EH (cell line): Measurements from ENCODE around the gene JAK1.

Source experiments
- DNase-seq: peaks from one replicate; pipeline ENCODE4 v3.0.0-alpha.2; 2015; ENCODE audit warnings: low read depth

Gene JAK1

DNA sequence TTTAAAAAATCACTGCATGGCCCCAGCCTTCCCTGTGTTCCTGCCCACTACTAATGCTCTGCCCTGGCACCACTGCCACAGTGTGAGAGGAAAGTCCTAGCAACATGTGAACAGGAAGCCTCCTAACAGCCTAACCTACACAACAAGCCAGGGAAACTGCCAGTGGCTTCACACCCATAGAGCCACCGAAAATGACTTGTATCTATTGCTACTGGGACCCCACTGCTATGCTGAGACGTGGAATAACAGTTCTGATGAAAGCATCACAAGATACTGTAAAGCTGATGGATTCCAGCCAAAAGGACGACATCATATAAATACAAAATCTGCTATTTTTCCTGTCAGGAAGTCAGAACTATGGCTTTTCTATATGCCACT, 74.9 kb downstream of the JAK1 start:
- DNase-seq = peak; percentile 46

DNA sequence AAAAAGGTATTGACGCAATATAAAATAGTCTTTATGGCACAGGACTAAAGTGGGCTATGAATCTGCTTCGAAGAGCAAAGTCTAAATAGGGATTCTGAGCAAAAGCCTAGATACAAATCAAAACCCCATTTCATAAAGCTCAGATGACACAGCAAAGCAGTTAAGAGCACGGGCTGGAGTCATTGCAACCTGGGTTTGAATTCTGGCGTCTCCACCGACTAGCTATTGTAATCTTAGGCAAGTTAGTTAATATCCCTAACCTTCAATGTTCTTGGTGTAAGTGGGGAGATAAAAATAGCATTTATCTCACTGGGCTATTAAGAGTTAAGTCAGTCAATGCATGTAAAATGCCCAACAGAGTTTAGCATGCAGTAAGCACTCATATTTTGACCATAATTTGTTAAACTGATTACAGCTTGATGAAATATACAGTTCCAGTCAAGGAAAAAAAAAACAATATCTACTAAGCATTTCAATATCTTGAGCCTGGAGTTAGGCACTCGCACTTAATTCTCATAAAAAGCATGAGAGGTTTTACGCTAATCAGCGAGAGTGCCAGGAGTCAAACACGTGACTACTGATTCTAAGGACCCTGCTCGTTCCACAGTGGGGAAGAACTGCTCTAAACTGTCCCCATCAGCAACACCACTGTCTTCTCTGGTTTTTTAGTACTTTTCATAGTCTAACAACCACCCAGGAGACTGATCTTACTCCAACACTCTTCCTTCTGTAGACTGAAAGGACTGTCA, 75.5 kb downstream of the JAK1 start:
- DNase-seq = no peak

DNA sequence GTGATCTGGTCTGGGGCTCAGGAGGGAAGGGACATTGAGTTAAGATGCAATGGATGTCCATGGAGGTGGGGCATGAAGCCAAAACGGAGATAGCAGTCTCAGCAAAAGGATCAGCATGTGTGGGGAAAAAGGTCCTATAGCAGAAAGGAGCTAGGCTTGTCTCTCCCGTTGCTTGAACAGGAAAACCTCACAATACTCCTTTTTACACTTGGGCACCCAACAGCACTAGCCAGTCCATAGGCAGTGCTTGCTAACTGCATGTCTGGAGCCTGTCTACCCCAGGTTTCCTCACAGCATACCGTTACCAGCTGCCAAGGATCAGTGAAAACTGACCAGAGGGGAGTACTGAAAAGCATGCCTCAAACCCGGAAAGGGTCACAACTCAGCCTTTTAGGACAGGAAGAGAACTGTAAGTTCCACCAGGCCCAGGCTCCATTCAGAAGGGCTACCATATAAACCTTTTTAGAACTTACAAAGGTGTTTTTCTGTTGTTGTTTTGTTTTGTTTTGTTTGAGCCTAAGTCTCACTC, 78.6 kb downstream of the JAK1 start:
- DNase-seq = no peak

DNA sequence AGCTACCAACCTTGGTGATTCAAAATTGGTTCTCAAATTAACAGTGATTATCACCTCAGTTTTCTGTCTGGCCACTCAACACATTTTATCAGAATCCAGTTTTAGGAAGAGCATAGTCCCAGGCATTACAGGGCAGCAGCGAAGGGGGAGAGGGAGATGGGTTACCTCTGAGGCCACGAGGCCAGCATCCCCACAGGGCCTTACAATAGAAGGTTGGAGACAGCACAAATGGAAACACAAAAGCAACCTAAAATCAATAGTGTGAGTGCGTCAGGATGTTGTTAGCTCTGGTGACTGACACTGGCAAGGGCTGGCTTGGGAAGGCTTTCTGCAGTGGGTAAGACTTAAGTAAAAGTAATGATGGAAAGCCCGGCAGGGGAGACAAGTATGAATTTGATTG, 79.5 kb downstream of the JAK1 start:
- no peak for DNase-seq

DNA sequence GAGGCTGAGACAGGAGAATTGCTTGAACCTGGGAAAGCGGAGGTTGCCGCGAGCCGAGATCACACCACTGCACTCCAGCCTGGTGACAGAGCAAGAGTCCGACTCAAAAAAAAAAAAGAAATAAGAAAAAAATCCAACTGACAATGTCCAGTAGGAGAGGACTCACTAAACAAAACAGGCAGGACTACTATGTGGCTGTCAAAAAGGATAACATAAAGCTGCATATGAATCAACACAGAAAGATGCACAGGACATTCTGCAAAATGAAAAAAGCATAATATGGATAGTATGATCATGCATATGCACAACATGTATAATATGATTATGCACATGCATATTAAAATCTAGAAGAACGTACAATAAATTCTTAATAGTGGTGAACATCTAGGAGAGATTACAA, 80.7 kb downstream of the JAK1 start:
- DNase-seq = no peak

DNA sequence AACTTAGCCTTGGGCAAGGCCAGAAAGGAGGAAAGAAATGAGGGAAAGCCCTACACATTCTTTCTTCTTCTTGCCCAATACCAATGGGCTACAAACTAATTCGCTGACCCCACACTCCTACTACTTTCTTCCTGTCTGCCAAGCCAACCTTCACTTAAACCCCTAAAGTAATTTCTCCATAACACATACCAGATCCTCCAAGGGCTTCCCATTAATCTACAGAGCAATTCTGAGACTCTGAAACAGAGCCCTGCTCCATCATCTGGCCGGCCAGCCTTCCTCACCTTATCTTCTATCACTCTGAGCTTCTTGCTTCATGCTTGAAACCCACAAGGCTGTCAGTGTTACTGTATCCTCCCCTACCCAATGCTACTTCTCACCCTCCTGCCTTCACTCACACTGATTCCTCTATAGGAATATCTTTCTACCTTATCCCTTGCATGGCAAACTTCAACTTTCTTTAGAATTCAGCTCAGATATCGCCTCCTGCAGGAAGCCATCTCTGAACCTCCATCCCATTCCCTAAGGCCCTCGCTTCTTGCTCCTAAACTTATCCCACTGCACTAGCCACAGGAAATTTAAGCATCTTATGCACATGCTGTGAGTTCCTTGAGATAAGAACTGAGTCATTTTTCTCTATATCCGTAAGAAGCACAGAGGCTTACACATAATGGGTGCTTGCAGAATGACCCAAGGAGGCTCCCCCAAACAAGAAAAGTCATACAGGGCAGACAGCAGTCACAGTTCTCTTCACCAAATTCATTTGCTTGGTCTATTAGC, 81.9 kb downstream of the JAK1 start:
- no peak for DNase-seq

DNA sequence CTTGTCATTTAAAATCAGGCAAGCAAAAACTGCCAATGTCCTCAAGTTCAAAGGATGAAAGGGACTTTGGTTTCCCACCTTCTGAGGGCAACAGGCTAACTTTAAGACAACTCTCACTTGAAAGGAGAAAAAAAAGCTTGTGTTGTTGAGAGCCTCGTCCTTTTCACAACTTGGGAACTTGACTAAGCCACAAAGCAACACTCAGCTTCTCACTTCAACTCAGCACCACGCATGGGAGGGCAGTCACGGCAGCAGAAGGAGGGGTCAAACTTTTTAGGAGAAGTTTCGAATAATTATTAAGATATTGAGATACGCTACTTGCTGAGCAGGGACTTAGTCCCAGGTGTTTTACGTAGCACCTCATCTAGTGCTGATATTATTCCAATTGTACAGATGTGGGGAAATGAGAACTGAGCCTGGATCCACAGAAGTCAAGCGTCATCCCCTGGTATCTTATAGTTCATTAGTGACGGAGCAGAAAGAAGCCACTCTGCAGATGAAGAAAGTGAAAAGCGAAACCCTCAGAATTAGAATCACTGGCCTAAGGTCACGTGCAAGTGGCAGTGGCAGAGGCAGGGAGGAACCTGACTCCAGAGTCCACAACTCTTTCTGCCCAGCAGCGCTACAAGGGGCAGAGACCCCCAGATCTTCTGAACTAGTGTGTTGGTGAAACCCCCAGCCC, 83.6 kb downstream of the JAK1 start:
- no peak for DNase-seq

DNA sequence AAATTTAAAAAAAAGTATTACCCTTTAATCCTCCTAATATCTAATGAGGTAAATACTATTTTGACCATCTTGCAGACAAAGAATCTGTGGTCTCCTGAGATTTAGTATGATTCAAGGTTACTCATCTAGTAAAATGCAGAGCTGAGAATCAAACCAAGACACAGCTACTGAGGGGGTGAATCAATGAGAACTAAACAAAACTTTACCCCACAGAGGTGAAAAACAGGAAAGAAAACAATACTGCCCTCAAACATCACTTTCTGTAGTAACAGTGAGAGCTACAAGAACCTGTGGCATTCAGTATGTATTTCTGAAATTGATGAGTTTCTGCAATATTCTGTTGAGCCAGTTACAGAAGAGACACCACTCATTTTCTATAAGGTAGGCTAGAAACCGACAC, 85.1 kb downstream of the JAK1 start:
- DNase-seq = peak; percentile 54

DNA sequence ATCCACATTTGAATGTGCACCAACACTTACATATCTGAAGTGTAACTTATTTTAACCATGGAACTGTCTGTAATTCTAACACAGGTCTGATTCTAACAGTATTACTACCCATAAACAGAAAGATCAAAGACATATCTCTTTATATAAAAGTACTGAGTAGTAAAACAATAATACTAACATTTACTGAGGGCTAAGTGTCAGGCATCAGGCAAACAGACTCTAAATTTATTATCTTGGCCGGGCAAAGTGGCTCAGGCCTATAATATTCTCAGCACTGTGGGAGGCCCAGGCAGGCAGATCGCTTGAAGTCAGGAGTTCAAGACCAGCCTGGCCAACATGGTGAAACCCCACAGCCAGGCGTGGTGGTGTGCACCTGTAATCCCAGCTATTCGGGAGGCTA, 85.9 kb downstream of the JAK1 start:
- no peak for DNase-seq

DNA sequence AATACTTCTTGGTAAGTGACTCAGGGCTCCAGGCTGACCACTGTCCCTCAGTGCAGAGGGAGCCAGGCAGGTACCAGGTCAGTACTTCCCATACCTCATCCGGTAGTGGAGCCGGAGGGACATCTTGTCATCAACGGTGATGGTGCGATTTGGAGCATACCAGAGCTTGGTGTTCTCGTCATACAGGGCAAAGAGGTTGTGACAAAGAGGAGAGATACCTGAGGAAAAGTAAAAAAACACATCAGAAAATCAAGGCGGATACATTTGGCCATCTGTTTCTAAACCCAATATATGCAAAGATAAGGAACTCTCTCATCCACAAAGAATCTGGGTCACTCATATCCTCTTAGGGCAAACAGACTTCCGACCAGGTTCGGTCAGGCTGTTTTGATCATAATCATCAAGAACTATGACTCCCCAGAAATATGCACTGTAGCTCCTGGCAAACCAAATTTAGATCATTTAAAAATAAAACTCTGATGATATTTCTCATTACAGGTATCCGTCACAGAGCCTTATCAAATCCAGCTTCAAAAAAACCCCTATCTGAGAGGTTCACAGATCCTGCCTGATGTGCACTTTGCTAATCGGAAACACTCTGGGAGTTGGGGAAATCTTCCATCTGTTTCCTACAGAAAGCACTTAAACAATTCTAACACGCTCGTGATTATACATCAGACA, 87.3 kb downstream of the JAK1 start:
- peak; percentile 34 for DNase-seq

DNA sequence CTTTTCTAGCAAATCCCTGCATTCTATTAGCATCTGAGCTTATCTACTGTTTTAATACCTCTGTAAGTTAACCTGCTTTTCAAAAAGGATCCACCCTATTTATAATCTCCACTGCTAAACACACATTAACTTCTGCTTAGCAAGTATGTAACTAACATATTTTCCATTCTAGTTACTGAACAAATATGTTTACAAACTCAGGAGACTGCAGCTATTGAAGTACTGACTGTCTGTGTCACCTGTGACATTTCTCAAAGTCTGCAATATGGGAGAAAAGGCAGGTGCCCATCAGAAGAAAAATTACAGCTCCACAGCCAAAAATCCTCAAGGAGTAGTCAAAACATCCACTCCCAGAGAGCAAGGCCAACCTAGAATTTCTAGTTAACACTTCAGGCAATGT, 88.3 kb downstream of the JAK1 start:
- DNase-seq = no peak

DNA sequence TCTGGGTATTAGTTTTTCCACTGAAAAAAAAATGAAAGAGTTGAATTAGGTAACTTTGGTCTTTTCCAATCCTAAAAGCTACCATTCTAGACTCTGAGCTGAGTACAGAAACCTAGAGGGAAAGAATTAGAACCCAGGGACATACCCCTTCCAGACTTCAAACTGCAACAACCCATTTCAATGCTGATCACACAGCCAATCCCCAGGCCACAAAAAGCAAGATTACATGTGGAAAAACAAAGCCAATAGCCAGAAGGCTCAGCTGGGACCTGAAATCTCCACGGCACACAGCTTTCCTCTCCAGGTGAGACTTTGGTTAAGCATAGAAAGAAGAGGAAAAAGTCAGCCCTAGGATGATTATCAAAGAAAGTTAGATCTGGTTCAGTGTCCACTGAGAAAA, 88.8 kb downstream of the JAK1 start:
- DNase-seq = no peak

DNA sequence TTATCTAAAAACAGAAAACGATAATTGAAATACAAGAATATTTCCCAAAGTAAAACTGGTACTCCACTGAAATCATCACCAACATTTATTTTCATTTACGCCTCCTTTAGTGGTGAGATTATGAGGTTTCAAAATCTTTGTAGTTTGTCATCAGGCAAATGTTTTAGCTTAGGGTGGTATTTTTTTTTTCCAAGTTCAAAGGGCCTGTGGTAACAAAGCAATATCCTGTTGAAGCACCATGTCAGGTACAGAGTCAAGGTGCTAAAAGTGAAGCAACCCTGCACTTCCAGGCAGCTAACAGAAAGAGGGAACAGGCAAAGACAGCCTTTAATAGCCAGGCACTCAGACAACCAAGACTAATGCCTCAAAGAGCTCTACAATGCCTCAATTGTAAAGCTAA, 89.2 kb downstream of the JAK1 start:
- DNase-seq = no peak

DNA sequence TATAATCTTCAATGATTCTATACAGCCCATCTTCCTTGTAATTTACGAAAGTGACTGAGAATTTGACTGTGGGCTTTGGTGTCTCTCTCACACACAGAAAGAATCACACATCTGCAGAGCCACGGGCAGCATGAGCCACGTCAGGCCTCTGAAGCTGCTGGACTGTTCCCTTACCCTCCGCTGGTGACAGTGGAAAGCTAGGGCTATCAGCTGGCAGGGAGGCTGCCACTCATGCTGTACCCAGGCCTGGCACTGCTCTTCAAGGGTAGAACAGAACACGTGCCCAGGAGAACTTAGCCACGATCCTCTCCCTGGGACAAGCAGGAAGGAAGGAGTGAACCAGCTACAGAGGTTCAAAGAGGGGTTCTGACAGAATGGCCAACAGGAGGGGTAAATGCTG, 90.7 kb downstream of the JAK1 start:
- DNase-seq = no peak

DNA sequence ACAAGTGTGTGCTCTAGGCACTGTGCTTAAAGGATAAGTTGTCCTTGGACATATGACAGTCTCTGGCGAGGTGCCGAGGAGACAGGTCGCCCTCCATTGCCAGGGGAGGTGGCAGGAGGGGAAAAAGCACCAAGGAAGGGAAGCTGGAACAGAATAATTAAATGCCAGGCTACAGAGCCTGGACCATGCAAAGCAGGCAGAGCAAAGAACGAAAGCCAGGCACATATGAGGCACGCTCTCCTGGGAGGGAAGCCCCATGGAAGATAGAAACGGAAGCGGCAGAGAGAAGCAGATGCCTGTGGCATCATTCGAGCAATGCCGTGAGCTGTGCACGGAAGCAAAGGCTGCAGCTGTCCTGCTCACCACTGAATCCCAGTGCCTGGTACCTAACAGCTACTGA, 91.2 kb downstream of the JAK1 start:
- no peak for DNase-seq

DNA sequence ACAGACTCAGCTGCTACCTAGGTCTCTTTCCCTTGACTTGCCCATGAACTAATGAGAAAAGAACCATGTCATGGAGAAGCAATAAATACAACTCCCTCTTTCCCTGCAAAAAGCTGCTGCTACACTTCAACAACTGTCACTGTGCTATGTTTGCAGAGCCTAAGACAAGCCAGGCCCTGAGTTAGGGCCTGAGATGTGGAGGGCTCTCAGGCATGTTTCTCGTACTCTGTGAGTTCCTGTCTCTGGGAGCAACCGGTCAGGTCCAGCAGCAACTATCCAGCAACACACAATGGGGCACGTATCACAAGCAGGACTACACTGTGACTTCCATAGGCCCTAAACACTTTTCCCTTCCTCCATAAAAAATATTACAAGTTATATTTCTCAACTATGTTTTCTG, 91.7 kb downstream of the JAK1 start:
- DNase-seq = no peak

DNA sequence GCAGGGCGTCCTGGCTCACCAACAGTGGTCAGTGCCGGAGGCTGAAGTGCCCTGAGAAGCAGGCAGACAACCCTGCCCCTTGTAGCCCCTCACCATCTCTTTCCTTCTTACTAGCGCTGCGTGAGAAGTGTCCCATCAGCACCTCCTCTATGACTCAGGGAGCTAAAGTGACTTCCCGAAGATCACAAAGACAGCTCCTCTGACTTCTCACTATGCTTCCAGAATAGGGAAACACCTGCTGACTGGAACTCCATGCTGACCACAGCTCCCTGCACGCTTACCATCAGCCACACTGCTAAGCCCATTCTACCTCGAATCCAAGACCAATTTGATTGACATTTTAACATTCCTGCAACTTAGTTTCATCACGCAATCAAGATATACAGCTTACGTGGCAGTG, 92.8 kb downstream of the JAK1 start:
- DNase-seq = no peak

DNA sequence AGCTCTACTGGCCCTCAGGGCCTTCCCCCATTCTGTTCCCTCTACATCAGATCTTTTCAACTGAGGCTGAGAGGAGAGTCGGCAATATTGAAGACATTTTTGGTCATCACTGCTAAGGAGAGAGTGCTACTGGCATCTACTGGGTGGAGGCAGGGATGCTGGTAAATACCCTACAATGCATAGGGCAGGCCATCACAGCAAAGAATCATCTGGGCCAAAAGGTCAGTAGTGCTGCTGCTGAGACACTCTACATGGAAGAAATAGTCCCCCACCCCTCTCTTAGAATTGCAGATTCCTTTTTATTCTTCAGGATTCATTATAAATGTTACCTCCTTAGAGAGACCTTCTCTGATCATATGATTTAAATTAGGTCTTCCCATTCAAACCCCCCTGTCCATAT, 94.3 kb downstream of the JAK1 start:
- no peak for DNase-seq

DNA sequence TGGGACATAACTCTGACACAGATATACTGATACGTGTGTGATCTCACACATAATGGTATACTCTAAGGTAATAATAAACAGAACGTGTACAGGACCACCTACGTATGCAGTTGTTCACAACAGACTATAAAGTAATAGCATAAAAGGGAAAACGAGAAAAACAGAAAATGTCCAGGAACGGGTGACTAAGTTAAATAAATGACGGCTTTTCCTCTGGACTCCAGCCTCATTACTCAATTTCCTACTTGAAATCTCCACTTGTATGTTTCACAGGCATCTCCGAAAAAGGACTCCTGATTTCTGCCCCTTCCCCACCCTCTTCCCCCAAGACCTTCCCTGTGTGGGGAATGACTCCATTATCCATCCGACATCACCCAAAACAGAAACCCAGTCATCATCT, 95.1 kb downstream of the JAK1 start:
- no peak for DNase-seq

DNA sequence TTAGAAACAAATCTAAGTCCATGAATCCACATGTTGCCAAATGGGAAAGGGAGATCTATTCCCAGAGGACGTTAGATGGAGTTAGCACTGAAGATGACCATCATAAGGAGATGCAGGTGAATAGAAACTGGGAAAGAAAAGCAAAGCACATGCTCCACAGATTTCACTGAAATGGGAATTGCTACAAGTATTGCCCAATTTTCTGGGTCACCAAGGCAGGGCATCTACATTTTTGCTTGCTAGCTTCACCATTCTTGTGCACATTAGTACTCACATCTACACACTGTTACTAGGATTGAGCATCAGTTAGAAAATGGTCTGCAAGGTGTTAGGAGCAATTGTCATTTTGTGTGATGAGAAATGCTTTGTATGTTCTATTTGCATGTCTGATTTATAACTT, 99.1 kb downstream of the JAK1 start:
- DNase-seq = no peak

DNA sequence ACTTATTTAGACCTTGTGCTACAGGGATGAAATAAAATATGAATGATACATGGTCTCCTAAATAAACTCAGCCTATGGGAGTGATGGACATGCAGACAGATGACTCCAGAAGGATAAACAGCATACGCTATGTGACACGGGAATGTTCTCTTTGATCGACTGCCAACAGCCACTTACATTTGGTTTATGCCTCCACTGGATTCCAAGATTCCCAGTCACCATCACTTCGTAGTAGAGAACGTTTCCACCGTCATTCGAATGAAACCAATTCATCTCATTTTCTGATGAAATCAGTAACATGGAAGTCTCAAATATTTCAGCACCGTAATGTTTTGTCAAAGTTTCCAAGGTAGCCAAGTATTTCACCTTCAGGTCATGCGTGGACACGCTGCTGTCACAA, 99.7 kb downstream of the JAK1 start:
- no peak for DNase-seq

DNA sequence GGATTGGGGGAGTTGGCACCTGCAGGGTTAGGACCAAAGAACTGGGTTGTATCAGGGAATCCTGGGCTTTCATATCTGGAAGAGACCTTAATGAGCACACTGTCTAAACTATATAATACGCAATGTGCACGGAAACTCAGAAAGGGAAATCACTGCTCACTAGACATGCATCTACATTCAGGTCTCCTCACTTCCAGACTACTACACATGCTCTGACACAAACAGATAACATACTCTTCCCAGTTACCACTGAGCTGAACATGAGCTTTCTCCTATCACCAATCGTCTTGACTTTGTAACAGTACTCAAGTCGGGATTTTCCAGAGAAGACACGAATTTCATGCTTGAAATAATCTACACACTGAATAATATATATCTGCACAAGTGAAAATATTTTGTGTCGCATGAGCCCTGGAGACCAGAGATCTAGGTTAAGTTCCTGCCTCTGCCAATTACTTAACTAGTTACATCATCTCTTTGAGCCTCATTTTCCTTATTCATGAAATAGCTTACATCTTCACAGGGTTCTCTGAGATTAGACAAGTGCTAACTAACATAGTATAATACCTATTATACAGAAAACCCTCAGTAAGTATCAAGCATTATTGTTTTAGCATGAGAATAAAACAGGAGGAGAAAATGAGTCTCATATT, 101.1 kb downstream of the JAK1 start:
- DNase-seq = no peak
